Measurements from ENCODE around the gene PTCH1. TPM values are rescaled to one million over a fixed set of nuclear protein-coding genes. Genes with fewer than 3 reads are reported as not detected.

Gene PTCH1
- total and polyA plus RNA-seq, 2 donors from 2014 or later = 2.6 to 37.2 TPM

DNA sequence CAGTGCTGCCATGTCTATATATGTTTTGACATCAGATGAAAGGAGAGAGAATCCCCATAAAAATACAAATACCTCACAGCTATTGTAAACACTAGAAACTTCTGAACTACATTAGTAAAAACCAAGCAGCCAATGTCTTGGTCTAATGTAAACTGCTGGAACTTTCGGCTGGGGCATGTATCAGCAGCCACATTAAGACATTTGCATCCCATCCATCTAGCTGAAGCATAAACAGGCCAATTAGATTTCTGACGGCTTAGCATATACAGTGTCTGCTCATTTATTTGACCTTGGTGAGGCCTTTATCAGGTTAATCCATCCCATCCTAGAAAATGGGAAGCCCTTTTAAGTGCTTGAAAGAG is 65.7 kb downstream of the PTCH1 start:
- Histone ChIP-seq H3K4me3 (ENCODE audit: low read length in 3 of 3) (no peak overlapping the region), H3K27ac (ENCODE audit: low read depth in 2 of 2, low read length in 2 of 2) (no peak overlapping the region), H3K4me1 (ENCODE audit: control insufficient read depth in 2 of 3, insufficient read depth in 2 of 3, low read depth in 1 of 3, low read length in 3 of 3) (no peaks in the 10 kb centered on the region), H3K27me3 (ENCODE audit: control insufficient read depth, insufficient read depth, low read length) (no peaks in the 10 kb centered on the region), H3K9ac (ENCODE audit: low read length in 3 of 3) (no peak overlapping the region), H3K36me3 (ENCODE audit: control insufficient read depth in 2 of 3, insufficient read depth in 3 of 3, low read length in 3 of 3) (peaks cover 11 to 53% (median 38%) of the 10 kb centered on the region in 3 donors), H3K9me3 (ENCODE audit: control insufficient read depth in 2 of 3, insufficient read depth in 1 of 3, low read length in 3 of 3) (no peaks in the 10 kb centered on the region)
- intact Hi-C loops (cut with DNase I) = no loop called here
- FAIRE-seq (no peak), DNase-seq (no peak)
- no peak for TF ChIP-seq CTCF (IDR thresholded peaks at IDR 0.05; ENCODE audit: borderline replicate concordance, extremely low read depth, insufficient read depth)

- Histone ChIP-seq H3K9me3 (ENCODE audit: control insufficient read depth in 2 of 3, insufficient read depth in 1 of 3, low read length in 3 of 3) (no peaks in the 10 kb centered on the region), H3K27ac (ENCODE audit: low read depth in 2 of 2, low read length in 2 of 2) (no peak overlapping the region), H3K36me3 (ENCODE audit: control insufficient read depth in 2 of 3, insufficient read depth in 3 of 3, low read length in 3 of 3) (peaks cover 13 to 54% (median 34%) of the 10 kb centered on the region in 3 donors), H3K4me1 (ENCODE audit: control insufficient read depth in 2 of 3, insufficient read depth in 2 of 3, low read depth in 1 of 3, low read length in 3 of 3) (no peaks in the 10 kb centered on the region), H3K9ac (ENCODE audit: low read length in 3 of 3) (no peak overlapping the region), H3K4me3 (ENCODE audit: low read length in 3 of 3) (no peak overlapping the region), H3K27me3 (ENCODE audit: control insufficient read depth, insufficient read depth, low read length) (no peaks in the 10 kb centered on the region)
- FAIRE-seq (no peak), DNase-seq (no peak)
- TF ChIP-seq CTCF (IDR thresholded peaks at IDR 0.05; ENCODE audit: borderline replicate concordance, extremely low read depth, insufficient read depth) = no peak
- intact Hi-C loops (cut with DNase I) = no loop called here
Measured at GRCh38 chr9:95450171-95451064, 66.4 kb downstream of the PTCH1 start.

GRCh38 chr9:95449016-95449415 is 67.8 kb downstream of the PTCH1 start:
- Histone ChIP-seq H3K4me3 (ENCODE audit: low read length in 3 of 3) (no peak overlapping the region), H3K9ac (ENCODE audit: low read length in 3 of 3) (no peak overlapping the region), H3K9me3 (ENCODE audit: control insufficient read depth in 2 of 3, insufficient read depth in 1 of 3, low read length in 3 of 3) (no peaks in the 10 kb centered on the region), H3K36me3 (ENCODE audit: control insufficient read depth in 2 of 3, insufficient read depth in 3 of 3, low read length in 3 of 3) (peaks cover 17 to 52% (median 38%) of the 10 kb centered on the region in 3 donors), H3K27me3 (ENCODE audit: control insufficient read depth, insufficient read depth, low read length) (no peaks in the 10 kb centered on the region), H3K4me1 (ENCODE audit: control insufficient read depth in 2 of 3, insufficient read depth in 2 of 3, low read depth in 1 of 3, low read length in 3 of 3) (no peaks in the 10 kb centered on the region), H3K27ac (ENCODE audit: low read depth in 2 of 2, low read length in 2 of 2) (no peak overlapping the region)
- intact Hi-C loops (cut with DNase I) = no loop called here
- TF ChIP-seq CTCF (IDR thresholded peaks at IDR 0.05; ENCODE audit: borderline replicate concordance, extremely low read depth, insufficient read depth) = no peak
- no peak for DNase-seq
- FAIRE-seq = no peak

Measured in kidney (tissue), 14 donors.